ENCODE measurements around the gene TAF11L12. TPM values are rescaled to one million over a fixed set of nuclear protein-coding genes. Genes with fewer than 3 reads are reported as not detected.
"Not testable (repeated sequence)": the region's sequence is repeated elsewhere in the genome, so short reads cannot be mapped to it uniquely, and the experiment has no call there.

The TAF11L12 gene
- not detected for total RNA-seq

DNA sequence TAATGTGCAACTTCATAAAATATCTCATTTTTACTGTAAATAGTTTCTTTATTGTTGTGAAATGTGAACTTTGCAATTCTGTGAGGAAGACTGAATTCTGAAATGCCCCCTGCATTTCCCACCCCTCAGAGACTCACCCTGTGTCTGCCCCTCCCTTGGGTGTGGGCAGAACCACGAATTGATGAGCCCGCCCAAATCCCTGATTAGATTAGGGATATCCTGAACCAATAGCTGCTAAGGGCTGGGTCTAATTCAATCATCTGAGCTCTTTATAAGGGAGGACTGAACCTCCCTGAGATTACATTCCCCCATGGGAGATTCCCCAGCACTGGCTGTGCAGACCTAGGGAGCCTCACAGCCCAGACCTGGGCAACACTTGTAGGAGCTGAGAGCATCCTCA is at the start of gene TAF11L12:
Gene TAF11L12 (plus strand): TSS at position 301 of the 400 bp plus-strand sequence.
- H3K4me3 Mint-ChIP-seq, DNase-seq, H3K36me3 Mint-ChIP-seq, H3K9me3 Mint-ChIP-seq, H3K27ac Mint-ChIP-seq, H3K27me3 Mint-ChIP-seq, H3K4me1 Mint-ChIP-seq: not testable (repeated sequence)

DNA sequence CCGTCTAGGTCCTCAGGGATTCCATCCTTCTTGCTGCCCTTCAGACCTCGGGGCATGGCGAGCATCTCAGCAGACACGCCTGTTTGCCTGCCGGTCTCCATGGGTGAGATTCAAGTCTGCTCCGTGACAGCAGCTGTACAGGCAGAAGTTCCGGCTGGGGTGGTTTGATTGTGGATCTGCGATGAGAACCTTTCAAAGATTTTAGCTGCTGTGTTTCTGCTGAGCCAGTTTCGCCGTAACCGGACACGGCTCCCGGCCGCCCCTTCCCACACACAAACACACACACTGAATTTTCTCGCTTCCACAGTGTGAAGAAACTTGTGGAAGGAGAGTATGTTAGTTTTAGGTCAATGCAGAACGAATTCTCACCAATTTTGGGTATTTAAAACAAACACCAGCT is 24.5 kb upstream of the TAF11L12 start, which contains the start of gene TAF11L7:
Gene TAF11L7 (minus strand): TSS at position 101 of the 400 bp plus-strand sequence.
- not testable (repeated sequence) for H3K27me3 Mint-ChIP-seq, H3K4me1 Mint-ChIP-seq, DNase-seq, H3K27ac Mint-ChIP-seq, H3K9me3 Mint-ChIP-seq, H3K36me3 Mint-ChIP-seq, H3K4me3 Mint-ChIP-seq

DNA sequence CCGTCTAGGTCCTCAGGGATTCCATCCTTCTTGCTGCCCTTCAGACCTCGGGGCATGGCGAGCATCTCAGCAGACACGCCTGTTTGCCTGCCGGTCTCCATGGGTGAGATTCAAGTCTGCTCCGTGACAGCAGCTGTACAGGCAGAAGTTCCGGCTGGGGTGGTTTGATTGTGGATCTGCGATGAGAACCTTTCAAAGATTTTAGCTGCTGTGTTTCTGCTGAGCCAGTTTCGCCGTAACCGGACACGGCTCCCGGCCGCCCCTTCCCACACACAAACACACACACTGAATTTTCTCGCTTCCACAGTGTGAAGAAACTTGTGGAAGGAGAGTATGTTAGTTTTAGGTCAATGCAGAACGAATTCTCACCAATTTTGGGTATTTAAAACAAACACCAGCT is 19.3 kb upstream of the TAF11L12 start, which contains the start of gene TAF11L8:
Gene TAF11L8 (minus strand): TSS at position 101 of the 400 bp plus-strand sequence.
- H3K27me3 Mint-ChIP-seq, DNase-seq, H3K9me3 Mint-ChIP-seq, H3K27ac Mint-ChIP-seq, H3K36me3 Mint-ChIP-seq, H3K4me1 Mint-ChIP-seq, H3K4me3 Mint-ChIP-seq: not testable (repeated sequence)

DNA sequence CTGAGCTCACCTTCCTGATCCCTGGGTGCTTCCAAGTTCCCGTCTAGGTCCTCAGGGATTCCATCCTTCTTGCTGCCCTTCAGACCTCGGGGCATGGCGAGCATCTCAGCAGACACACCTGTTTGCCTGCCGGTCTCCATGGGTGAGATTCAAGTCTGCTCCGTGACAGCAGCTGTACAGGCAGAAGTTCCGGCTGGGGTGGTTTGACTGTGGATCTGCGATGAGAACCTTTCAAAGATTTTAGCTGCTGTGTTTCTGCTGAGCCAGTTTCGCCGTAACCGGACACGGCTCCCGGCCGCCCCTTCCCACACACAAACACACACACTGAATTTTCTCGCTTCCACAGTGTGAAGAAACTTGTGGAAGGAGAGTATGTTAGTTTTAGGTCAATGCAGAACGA is 15.9 kb upstream of the TAF11L12 start, which contains the start of gene TAF11L9:
Gene TAF11L9 (minus strand): TSS at position 140 of the 400 bp plus-strand sequence.
- not testable (repeated sequence) for DNase-seq, H3K9me3 Mint-ChIP-seq, H3K36me3 Mint-ChIP-seq, H3K27me3 Mint-ChIP-seq, H3K4me1 Mint-ChIP-seq, H3K4me3 Mint-ChIP-seq, H3K27ac Mint-ChIP-seq

DNA sequence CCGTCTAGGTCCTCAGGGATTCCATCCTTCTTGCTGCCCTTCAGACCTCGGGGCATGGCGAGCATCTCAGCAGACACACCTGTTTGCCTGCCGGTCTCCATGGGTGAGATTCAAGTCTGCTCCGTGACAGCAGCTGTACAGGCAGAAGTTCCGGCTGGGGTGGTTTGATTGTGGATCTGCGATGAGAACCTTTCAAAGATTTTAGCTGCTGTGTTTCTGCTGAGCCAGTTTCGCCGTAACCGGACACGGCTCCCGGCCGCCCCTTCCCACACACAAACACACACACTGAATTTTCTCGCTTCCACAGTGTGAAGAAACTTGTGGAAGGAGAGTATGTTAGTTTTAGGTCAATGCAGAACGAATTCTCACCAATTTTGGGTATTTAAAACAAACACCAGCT is 12.5 kb upstream of the TAF11L12 start, which contains the start of gene TAF11L10:
Gene TAF11L10 (minus strand): TSS at position 101 of the 400 bp plus-strand sequence.
- not testable (repeated sequence) for H3K9me3 Mint-ChIP-seq, DNase-seq, H3K4me1 Mint-ChIP-seq, H3K27ac Mint-ChIP-seq, H3K4me3 Mint-ChIP-seq, H3K36me3 Mint-ChIP-seq, H3K27me3 Mint-ChIP-seq

DNA sequence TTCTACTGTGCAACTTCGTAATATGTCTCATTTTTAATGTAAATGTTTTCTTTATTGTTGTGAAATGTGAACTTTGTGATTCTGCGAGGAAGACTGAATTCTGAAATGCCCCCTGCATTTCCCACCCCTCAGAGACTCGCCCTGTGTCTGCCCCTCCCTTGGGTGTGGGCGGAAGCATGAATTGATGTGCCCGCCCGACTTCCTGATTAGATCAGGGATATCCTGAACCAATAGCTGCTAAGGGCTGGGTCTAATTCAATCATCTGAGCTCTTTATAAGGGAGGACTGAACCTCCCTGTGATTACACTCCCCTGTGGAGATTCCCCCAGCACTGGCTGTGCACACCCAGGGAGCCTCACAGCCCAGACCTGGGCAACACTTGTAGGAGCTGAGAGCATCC is 6.3 kb upstream of the TAF11L12 start, which contains the start of gene TAF11L11:
Gene TAF11L11 (plus strand): TSS at position 304 of the 400 bp plus-strand sequence.
- not testable (repeated sequence) for H3K27ac Mint-ChIP-seq, DNase-seq, H3K4me3 Mint-ChIP-seq, H3K36me3 Mint-ChIP-seq, H3K27me3 Mint-ChIP-seq, H3K9me3 Mint-ChIP-seq, H3K4me1 Mint-ChIP-seq

DNA sequence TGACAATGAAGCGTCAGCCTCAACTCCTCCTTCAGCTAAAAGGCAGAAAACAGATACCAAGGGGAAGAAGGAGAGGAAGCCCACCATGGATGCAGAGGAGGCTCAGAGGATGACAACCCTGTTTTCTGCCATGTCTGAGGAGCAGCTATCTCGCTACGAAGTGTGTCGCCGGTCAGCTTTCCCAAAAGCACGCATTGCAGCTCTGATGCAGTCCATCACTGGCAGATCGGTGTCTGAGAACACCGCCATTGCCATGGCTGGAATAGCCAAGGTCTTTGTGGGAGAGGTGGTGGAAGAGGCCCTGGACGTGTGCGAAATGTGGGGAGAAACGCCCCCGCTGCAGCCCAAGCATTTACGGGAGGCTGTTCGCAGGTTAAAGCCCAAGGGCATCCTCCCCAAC is 5.2 kb upstream of the TAF11L12 start:
- DNase-seq, result no peak
- no peak overlapping the region for H3K27ac Mint-ChIP-seq
- no peaks in the 10 kb centered on the region for H3K4me1 Mint-ChIP-seq
- no peaks in the 10 kb centered on the region for H3K27me3 Mint-ChIP-seq
- H3K36me3 Mint-ChIP-seq, result no peaks in the 10 kb centered on the region
- H3K4me3 Mint-ChIP-seq, result no peak overlapping the region
- H3K9me3 Mint-ChIP-seq, result peaks cover 2% of the 10 kb centered on the region

DNA sequence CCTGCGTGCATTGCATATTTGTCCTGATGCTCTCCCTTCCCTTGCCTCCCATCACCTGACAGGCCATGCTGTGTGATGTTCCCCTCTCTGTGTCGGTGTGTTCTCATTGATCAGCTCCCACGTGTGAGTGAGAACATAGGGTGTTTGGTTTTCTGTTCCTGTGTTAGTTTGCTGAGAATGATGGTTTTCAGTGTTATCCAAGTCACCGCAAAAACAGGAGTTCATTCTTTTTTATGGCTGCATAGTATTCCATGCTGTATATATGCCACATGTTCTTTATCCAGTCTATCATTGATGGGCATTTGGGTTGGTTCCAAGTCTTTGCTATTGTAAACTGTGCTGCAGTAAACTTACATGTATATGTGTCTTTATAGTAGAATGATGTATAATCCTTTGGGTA is 2.7 kb upstream of the TAF11L12 start:
- DNase-seq, H3K27me3 Mint-ChIP-seq, H3K4me1 Mint-ChIP-seq, H3K4me3 Mint-ChIP-seq, H3K36me3 Mint-ChIP-seq, H3K27ac Mint-ChIP-seq, H3K9me3 Mint-ChIP-seq: not testable (repeated sequence)

DNA sequence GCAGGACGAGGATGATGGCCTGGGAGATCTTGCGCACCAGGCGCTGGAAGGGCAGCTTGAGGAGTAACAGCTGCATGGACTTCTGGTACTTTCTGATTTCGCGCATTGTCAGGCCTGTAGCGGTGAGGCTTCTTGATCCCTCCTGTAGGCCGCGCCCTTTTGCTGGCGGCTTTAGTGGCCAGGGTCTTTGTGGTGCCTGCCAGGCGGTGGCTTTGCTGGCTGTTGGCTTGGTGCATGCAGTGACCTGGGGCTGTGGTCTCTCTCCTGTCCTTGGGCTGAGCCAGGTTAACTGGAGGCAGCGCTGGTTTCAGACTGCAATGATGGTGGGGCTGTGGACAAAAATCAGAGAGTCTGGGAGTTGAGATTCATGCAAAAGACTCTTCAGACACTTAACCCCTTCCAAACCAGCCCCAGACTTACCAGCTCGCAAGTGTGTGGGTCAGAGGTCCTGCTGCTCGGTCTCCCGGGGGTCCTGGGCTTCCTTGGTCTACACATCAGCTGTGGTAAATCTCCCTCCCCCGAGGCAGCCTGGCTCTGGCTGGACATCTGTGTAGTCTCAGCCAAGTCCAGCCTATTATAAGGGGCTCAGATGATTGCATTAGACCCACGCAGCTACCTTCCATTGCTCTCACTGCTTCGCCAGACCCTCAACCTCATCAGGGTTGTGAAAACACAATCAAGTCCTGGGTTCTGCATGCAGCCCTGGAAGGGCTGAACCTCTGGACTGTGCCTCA is 4.8 kb downstream of the TAF11L12 start:
- Mint-ChIP-seq H3K27me3 (no peaks in the 10 kb centered on the region), H3K36me3 (no peaks in the 10 kb centered on the region), H3K4me1 (no peaks in the 10 kb centered on the region), H3K4me3 (no peak overlapping the region), H3K27ac (no peak overlapping the region), H3K9me3 (no peaks in the 10 kb centered on the region)
- no peak for DNase-seq

DNA sequence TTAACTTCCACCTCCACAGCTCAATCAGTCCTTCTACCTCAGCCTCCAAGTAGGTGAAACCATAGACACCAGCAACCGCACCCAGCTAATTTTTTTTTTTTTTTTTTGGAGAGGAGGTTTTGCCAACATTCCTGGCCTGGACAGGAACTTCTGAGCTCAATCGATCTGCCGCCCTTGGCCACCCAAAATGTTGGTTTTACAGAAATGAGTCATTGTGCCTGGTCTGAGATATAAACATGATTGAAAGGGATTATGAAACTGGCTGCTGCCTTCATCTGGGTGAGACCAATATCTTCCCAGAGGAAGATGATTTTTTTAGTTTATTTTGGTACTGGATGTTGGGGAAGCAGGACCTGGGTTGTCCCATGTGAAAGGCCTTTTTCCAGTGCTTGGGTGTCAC is 9.2 kb downstream of the TAF11L12 start:
- H3K27ac Mint-ChIP-seq, result no peak overlapping the region
- no peaks in the 10 kb centered on the region for H3K4me1 Mint-ChIP-seq
- H3K36me3 Mint-ChIP-seq, result no peaks in the 10 kb centered on the region
- peaks cover 1% of the 10 kb centered on the region for H3K9me3 Mint-ChIP-seq
- H3K4me3 Mint-ChIP-seq, result no peak overlapping the region
- no peaks in the 10 kb centered on the region for H3K27me3 Mint-ChIP-seq
- no peak for DNase-seq

DNA sequence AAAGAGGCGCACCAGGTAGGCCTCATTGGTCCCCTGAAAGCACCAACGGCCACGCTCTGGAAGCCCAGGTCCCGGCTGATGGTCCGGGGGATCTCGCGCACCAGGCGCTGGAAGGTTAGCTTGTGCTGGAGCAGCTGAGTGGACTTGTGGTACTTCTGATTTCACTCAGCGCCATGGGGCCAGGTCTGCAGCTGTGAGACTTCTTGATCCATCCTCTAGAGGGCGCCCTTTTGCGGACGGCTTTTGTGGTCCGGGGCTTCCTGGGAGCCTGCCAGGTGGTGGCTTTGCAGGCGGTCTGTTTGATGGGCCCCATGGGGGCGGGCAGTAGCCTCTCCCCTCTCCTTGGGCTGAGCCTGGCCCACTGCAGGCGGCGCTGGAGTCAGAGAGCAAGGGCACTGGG is 10.4 kb downstream of the TAF11L12 start:
- H3K27ac Mint-ChIP-seq, result no peak overlapping the region
- H3K9me3 Mint-ChIP-seq, result peaks cover 1% of the 10 kb centered on the region
- no peaks in the 10 kb centered on the region for H3K36me3 Mint-ChIP-seq
- no peak for DNase-seq
- H3K4me3 Mint-ChIP-seq, result no peak overlapping the region
- no peaks in the 10 kb centered on the region for H3K4me1 Mint-ChIP-seq
- no peaks in the 10 kb centered on the region for H3K27me3 Mint-ChIP-seq

DNA sequence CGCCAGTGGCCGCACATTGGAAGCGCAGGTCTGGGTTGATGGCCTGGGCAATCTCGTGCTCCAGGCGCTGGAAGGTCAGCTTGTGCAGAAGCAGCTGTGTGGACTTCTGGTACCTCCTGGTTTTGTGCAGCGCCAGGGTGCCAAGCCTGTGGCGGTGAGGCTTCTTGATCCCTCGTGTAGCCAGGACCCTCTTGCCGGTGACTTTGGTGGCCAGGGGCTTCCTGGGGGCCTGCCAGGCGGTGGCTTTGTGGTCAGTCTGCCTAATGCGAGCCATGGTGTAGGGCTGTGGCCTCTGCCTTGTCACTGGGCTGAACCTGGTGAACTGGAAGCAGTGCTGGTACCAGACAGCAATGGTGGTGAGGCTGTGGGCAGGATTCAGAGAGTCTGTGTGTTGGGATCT is 15.5 kb downstream of the TAF11L12 start:
- Mint-ChIP-seq H3K27me3 (no peaks in the 10 kb centered on the region), H3K4me1 (no peaks in the 10 kb centered on the region), H3K4me3 (no peak overlapping the region), H3K27ac (no peak overlapping the region), H3K36me3 (no peaks in the 10 kb centered on the region), H3K9me3 (peaks cover 1% of the 10 kb centered on the region)
- DNase-seq, result no peak

DNA sequence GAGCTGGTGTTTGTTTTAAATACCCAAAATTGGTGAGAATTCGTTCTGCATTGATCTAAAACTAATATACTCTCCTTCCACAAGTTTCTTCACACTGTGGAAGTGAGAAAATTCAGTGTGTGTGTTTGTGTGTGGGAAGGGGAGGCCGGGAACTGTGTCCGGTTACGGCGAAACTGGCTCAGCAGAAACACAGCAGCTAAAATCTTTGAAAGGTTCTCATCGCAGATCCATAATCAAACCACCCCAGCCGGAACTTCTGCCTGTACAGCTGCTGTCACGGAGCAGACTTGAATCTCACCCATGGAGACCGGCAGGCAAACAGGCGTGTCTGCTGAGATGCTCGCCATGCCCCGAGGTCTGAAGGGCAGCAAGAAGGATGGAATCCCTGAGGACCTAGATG is 21.6 kb downstream of the TAF11L12 start, which contains the start of gene TAF11L13:
Gene TAF11L13 (plus strand): TSS at position 301 of the 400 bp plus-strand sequence.
- H3K27ac Mint-ChIP-seq, result peak within 1 kb of the TSS; percentile 51
- not testable (repeated sequence) for H3K4me3 Mint-ChIP-seq, H3K9me3 Mint-ChIP-seq, DNase-seq, H3K27me3 Mint-ChIP-seq, H3K4me1 Mint-ChIP-seq, H3K36me3 Mint-ChIP-seq

DNA sequence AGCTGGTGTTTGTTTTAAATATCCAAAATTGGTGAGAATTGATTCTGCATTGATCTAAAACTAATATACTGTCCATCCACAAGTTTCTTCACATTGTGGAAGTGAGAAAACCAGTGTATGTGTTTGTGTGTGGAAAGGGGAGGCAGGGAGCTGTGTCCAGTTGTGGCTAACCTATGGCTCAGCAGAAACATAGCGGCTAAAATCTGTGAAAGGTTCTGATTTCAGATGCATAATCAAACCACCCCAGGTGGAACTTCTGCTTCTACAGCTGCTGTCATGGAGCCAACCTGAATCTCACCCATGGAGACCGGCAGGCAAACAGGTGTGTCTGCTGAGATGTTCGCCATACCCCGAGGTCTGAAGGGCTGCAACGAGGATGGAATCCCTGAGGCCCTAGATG is 24.0 kb downstream of the TAF11L12 start, which contains the start of gene TAF11L14:
Gene TAF11L14 (plus strand): TSS at position 301 of the 400 bp plus-strand sequence.
- no peak within 1 kb of the TSS for H3K27ac Mint-ChIP-seq
- no peak within 1 kb of the TSS for H3K4me3 Mint-ChIP-seq
- no peaks in the 10 kb centered on the region for H3K27me3 Mint-ChIP-seq
- peaks cover 3% of the 10 kb centered on the region for H3K9me3 Mint-ChIP-seq
- no peaks in the 10 kb centered on the region for H3K36me3 Mint-ChIP-seq
- DNase-seq, result no peak
- H3K4me1 Mint-ChIP-seq, result no peaks in the 10 kb centered on the region

DNA sequence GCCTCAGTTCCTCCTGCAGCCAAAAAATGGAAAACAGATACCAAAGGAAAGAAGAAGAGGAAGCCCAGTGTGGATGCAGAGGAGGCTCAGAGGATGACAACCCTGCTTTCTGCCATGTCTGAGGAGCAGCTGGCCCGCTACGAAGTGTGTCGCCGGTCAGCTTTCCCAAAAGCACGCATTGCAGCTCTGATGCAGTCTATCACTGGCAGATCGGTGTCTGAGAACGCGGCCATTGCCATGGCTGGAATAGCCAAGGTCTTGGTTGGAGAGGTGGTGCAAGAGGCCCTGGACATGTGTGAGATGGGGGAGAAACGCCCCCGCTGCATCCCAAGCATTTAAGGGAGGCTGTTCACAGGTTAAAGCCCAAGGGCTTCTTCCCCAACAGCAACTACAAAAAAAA is 39.0 kb downstream of the TAF11L12 start:
- not testable (repeated sequence) for H3K36me3 Mint-ChIP-seq, H3K4me1 Mint-ChIP-seq, H3K27ac Mint-ChIP-seq, H3K4me3 Mint-ChIP-seq, DNase-seq, H3K27me3 Mint-ChIP-seq
- peaks cover 10% of the 10 kb centered on the region for H3K9me3 Mint-ChIP-seq

DNA sequence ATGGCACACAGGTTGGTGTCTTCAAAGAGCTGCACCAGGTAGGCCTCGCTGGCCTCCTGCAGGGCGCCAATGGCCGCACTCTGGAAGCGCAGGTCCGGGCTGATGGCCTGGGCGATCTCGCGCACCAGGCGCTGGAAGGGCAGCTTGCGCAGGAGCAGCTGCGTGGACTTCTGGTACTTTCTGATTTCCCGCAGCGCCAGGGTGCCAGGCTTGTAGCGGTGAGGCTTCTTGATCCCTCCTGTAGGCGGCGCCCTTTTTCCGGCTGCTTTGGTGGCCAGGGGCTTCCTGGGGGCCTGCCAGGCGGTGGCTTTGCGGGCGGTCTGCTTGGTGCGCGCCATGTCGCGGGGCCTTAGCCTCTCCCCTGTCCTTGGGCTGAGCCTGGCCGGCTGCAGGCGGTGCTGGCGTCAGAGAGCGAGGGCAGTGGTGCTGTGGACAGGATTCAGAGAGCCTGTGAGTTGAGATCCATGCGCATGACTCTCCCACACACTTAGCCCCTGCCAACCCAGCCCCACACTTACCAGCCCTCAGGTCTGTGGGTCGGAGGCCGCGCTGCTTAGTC is 45.1 kb downstream of the TAF11L12 start:
- H3K36me3 Mint-ChIP-seq, H3K4me1 Mint-ChIP-seq, H3K9me3 Mint-ChIP-seq, H3K27ac Mint-ChIP-seq, H3K27me3 Mint-ChIP-seq, H3K4me3 Mint-ChIP-seq, DNase-seq: not testable (repeated sequence)
